ENCODE data around the gene ASB11.

DNA sequence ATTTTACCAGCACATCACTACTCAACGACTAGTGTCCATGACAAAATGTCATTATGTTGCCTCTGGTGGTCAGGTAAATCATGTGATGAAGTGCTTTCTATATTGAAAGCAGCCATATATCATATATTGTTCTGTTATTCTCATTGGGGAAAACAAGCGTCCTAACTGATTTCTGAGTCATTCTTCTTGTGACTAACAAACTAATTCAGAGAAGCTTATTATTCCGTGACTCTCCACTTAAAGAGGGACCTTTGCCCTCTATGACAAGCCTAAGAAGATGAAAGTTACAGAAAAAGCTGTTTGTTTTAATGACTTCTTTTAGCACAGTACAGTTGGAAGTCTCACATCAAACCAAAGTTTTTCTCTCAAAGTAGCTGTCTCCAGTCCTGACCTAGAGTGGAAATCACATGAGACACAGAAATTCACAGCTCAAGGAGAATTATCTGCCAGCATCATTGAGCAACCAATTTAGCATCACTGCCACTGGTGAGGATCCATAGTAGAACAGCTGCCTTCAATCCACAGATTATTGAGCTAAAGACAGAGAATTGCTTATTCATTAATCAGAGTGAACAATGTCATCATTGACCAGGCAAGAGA is 81.9 kb downstream of the ASB11 start:
- TF ChIP-seq, protein P1, sequence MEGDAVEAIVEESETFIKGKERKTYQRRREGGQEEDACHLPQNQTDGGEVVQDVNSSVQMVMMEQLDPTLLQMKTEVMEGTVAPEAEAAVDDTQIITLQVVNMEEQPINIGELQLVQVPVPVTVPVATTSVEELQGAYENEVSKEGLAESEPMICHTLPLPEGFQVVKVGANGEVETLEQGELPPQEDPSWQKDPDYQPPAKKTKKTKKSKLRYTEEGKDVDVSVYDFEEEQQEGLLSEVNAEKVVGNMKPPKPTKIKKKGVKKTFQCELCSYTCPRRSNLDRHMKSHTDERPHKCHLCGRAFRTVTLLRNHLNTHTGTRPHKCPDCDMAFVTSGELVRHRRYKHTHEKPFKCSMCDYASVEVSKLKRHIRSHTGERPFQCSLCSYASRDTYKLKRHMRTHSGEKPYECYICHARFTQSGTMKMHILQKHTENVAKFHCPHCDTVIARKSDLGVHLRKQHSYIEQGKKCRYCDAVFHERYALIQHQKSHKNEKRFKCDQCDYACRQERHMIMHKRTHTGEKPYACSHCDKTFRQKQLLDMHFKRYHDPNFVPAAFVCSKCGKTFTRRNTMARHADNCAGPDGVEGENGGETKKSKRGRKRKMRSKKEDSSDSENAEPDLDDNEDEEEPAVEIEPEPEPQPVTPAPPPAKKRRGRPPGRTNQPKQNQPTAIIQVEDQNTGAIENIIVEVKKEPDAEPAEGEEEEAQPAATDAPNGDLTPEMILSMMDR (tag by site-specific recombination; IDR thresholded peaks at IDR 0.05) = no peak
- no peak for TF ChIP-seq TCF7L2 (IDR thresholded peaks at IDR 0.05; ENCODE audit: borderline replicate concordance, low read depth, low read length)
- TF ChIP-seq, protein P2, sequence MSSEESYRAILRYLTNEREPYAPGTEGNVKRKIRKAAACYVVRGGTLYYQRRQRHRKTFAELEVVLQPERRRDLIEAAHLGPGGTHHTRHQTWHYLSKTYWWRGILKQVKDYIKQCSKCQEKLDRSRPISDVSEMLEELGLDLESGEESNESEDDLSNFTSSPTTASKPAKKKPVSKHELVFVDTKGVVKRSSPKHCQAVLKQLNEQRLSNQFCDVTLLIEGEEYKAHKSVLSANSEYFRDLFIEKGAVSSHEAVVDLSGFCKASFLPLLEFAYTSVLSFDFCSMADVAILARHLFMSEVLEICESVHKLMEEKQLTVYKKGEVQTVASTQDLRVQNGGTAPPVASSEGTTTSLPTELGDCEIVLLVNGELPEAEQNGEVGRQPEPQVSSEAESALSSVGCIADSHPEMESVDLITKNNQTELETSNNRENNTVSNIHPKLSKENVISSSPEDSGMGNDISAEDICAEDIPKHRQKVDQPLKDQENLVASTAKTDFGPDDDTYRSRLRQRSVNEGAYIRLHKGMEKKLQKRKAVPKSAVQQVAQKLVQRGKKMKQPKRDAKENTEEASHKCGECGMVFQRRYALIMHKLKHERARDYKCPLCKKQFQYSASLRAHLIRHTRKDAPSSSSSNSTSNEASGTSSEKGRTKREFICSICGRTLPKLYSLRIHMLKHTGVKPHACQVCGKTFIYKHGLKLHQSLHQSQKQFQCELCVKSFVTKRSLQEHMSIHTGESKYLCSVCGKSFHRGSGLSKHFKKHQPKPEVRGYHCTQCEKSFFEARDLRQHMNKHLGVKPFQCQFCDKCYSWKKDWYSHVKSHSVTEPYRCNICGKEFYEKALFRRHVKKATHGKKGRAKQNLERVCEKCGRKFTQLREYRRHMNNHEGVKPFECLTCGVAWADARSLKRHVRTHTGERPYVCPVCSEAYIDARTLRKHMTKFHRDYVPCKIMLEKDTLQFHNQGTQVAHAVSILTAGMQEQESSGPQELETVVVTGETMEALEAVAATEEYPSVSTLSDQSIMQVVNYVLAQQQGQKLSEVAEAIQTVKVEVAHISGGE (tag by site-specific recombination; conservative IDR thresholded peaks at IDR 0.05; ENCODE audit: low read depth) = no peak
- TF ChIP-seq BCL11A (tag by site-specific recombination; IDR thresholded peaks at IDR 0.05; ENCODE audit: low read depth) = no peak
- TF ChIP-seq HOXA7 (CRISPR knock-in tag; IDR thresholded peaks at IDR 0.05; ENCODE audit: borderline replicate concordance) = no peak
- TF ChIP-seq, protein P3, sequence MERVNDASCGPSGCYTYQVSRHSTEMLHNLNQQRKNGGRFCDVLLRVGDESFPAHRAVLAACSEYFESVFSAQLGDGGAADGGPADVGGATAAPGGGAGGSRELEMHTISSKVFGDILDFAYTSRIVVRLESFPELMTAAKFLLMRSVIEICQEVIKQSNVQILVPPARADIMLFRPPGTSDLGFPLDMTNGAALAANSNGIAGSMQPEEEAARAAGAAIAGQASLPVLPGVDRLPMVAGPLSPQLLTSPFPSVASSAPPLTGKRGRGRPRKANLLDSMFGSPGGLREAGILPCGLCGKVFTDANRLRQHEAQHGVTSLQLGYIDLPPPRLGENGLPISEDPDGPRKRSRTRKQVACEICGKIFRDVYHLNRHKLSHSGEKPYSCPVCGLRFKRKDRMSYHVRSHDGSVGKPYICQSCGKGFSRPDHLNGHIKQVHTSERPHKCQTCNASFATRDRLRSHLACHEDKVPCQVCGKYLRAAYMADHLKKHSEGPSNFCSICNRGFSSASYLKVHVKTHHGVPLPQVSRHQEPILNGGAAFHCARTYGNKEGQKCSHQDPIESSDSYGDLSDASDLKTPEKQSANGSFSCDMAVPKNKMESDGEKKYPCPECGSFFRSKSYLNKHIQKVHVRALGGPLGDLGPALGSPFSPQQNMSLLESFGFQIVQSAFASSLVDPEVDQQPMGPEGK (tag by site-specific recombination; IDR thresholded peaks at IDR 0.05) = no peak
- no peak for TF ChIP-seq ZNF24 (tag by site-specific recombination; IDR thresholded peaks at IDR 0.05)
- no peak for TF ChIP-seq ZNF624 (tag by site-specific recombination; IDR thresholded peaks at IDR 0.05)
- no peak for TF ChIP-seq SP2 (tag by site-specific recombination; IDR thresholded peaks at IDR 0.05)
- no peak for TF ChIP-seq ZNF777 (tag by site-specific recombination; IDR thresholded peaks at IDR 0.05; ENCODE audit: borderline replicate concordance)
- TF ChIP-seq KLF16 (tag by site-specific recombination; IDR thresholded peaks at IDR 0.05) = no peak
- TF ChIP-seq ZNF473 (tag by site-specific recombination; IDR thresholded peaks at IDR 0.05) = no peak
- TF ChIP-seq, protein P4, sequence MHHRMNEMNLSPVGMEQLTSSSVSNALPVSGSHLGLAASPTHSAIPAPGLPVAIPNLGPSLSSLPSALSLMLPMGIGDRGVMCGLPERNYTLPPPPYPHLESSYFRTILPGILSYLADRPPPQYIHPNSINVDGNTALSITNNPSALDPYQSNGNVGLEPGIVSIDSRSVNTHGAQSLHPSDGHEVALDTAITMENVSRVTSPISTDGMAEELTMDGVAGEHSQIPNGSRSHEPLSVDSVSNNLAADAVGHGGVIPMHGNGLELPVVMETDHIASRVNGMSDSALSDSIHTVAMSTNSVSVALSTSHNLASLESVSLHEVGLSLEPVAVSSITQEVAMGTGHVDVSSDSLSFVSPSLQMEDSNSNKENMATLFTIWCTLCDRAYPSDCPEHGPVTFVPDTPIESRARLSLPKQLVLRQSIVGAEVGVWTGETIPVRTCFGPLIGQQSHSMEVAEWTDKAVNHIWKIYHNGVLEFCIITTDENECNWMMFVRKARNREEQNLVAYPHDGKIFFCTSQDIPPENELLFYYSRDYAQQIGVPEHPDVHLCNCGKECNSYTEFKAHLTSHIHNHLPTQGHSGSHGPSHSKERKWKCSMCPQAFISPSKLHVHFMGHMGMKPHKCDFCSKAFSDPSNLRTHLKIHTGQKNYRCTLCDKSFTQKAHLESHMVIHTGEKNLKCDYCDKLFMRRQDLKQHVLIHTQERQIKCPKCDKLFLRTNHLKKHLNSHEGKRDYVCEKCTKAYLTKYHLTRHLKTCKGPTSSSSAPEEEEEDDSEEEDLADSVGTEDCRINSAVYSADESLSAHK (tag by site-specific recombination; IDR thresholded peaks at IDR 0.05) = no peak
- no peak for TF ChIP-seq GLI4 (tag by site-specific recombination; IDR thresholded peaks at IDR 0.05)
